Non-pigmented ciliary epithelial cell (primary cell): ENCODE data around the gene SEC11A.
"Not testable (repeated sequence)": the region's sequence is repeated elsewhere in the genome, so short reads cannot be mapped to it uniquely, and the experiment has no call there.

Experiments
- DNase-seq: peaks from one replicate; pipeline ENCODE4 v3.0.0-alpha.2; 2010; ENCODE audit warnings: low read depth

The SEC11A gene

DNA sequence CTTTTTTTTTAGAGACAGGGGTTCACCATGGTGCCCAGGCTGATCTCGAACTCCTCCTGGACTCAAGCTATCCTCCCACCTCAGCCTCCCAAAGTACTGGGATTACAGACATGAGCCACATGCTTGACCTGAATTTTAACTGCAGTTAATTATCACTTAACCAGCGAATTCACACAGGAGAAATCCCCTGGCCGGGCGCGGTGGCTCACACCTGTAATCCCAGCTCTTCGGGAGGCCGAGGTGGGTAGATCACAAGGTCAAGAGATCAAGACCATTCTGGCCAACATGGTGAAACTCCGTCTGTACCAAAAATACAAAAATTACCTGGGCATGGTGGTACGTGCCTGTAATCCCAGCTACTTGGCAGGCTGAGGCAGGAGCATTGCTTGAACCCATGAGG, 74.1 kb downstream of the SEC11A start:
- not testable (repeated sequence) for DNase-seq

DNA sequence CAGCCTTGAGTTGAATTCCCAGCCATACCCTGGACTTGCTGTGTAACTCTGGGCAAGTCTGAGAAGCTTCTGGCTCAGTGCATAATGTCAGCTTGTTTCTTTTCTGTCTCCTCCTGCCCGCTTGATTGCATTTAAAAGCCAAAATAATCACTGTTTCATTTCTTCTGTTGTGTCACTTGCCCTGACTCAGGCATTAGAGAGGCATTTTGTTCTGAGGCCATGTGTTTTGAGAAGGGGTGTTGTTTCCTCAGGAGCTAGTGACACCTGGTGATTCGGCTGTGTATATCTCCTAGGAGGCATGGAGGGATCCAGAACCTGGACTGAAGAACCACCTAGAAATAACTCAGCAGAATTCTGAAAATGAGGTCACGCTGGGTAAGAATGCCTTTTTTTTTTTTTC, 77.8 kb downstream of the SEC11A start:
- no peak for DNase-seq

DNA sequence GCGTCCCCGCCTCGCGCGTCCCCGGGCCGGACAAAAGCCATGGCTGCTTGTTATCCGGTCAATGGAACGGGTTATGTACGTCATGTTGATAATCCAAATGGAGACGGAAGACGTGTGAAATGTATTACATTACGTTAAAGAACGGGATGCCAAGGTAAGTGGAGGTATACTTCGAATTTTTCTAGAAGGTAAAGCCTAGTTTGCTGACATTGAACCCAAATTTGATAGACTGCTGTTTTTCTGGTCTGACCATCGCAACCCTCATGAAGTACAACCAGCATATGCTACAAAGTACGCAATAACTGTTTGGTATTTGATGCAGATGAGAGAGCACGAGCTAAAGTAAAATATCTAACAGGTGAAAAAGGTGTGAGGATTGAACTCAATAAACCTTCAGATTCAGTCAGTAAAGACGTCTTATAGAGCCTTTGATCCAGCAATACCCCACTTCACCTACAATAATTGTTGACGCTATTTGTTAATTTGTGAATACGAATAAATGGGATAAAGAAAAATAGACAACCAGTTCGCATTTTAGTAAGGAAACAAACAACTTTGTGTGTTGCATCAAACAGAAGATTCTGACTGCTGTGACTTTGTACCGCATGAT, 81.6 kb downstream of the SEC11A start:
- no peak for DNase-seq

DNA sequence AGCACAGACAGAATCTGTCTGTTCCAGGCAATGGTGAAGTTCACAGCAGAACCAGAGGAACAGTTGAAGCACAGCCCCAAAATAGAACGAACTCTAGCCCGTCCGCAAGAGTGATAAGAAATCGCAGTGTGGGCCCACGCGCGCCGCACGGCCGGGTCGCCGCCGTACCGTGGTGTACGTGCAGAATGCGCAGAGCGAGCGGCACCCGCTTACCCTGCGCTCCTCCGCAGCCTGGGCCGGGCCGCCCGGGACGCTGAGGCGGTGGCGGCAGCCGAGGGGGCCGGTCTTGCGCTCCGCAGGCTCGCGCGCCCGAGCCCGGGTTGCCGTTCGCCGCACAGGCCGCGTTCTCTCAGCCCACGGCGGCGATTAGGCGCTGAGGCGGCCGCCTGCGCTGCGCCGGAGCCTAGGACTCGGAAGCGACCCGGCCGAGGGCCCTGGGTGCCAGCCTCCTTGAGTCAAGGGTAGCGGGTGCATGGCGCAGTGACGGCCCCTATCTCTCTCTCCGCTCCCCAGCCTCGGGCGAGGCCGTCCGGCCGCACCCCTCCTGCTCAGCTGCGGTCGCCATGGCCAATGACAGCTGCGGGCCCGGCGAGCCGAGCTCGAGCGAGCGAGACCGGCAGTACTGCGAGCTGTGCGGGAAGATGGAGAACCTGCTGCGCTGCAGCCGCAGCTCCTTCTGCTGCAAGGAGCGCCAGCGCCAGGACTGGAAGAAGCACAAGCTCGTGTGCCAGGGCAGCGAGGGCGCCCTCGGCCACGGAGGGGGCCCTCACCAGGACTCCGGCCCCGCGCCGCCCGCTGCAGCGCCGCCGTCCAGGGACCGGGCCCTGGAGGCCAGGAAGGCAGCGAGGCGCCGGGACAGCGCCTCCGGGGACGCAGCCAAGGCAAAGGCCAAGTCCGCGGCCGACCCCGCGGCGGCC, 82.4 kb downstream of the SEC11A start:
- DNase-seq: no peak

DNA sequence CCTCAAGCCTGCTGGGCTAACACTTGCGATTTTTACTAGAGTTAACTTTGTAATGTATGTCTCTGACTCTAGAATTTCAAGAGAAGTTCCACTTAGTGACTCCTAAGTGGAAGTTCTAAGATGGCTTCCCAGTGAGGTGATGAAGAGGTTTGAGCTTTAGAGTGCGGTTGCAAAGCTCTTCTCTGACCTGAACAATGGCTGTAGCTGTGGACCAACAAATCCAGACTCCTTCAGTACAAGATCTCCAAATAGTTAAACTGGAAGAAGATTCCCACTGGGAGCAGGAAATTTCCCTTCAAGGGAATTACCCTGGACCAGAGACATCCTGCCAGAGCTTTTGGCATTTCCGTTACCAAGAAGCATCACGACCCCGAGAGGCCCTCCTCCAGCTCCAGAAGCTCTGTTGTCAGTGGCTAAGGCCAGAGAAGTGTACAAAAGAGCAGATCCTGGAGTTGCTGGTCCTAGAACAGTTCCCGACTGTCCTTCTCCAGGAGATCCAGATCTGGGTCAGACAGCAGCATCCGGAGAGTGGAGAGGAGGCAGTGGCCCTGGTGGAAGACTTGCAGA, 84.2 kb downstream of the SEC11A start:
- no peak for DNase-seq

DNA sequence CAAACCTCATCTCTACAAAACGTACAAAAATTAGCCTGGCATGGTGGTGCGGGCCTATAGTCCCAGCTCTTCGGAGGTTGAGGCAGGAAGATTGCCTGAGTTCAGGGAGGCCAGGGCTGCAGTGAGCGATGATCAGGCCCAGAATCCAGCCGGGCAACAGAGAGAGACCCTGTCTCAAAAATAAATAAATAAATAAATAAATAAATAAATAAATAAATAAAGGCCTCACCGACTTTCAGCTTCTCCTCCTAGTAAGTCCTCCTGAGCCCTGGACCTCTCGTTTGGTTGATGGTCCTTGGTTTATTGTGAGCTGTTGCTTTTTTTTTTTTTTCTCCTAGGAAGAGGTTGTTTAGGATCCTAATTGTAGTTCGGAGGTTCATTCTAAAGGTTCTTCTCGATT, 86.9 kb downstream of the SEC11A start:
- no peak for DNase-seq

DNA sequence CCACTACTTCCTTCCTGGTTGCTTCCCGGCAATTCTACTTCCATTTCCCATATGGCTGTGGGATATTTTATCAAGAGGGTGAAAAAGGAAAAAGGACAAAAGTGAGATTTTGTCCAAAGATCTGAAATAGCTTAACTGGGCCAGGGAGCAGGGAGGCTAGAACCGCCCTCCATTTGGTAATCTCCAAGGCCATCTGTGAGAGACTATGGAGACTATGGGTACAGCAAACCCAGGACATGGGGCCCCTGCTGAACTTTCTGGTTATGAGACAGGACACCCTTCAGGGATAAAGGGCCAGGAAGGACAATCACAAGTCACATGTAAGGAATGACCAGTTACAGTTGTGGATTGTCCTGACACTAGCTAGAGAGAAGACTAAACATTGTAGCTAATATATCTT, 90.8 kb downstream of the SEC11A start:
- DNase-seq: no peak

DNA sequence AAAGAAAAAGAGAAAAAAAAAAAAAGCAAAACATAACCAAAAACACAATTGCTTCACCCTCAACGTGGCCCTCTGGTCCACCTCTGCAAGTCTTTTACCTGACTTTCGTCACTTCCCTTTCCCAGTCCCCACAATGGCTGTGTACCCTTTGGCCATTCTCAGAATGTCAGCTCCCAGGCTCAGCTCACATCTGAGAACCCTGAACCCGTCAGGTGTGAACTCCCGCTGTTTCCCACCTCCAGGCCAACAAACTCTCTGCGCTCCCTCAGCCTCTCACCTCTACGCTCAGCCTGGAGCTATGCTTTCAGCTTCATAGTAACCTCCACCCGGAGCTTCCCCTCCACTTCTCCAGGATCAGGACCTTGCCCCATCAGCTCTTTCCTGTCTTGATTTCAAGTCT, 91.6 kb downstream of the SEC11A start:
- no peak for DNase-seq

GRCh38 chr15:84621358-84621979, 94.5 kb downstream of the SEC11A start:
- DNase-seq: no peak

GRCh38 chr15:84620626-84621025, 95.3 kb downstream of the SEC11A start:
- DNase-seq: no peak
